CD8-positive, alpha-beta memory T cell (primary cell): Measurements from ENCODE around the gene ZNF554. TPM values are rescaled to one million over a fixed set of nuclear protein-coding genes. Genes with fewer than 3 reads are reported as not detected.

Source experiments
- CTCF ChIA-PET: fragments of 350-600 bp; sonication (Branson Sonifier 250); formaldehyde crosslinking; loops from one replicate; lab custom pipeline; 2021; ENCODE audit warnings: antibody characterized with exemption; lab: Charles Lee
- POLR2A ChIA-PET: fragments of 350-600 bp; sonication (Branson Sonifier 250); formaldehyde crosslinking; loops from one replicate; lab custom pipeline; 2021; ENCODE audit warnings: antibody characterized with exemption; lab: Charles Lee
- DNase-seq, 5 donors: peaks; one replicate each; pipeline versions ENCODE4 v3.0.0 to v3.0.0-alpha.2; 2020 to 2022; ENCODE audit warnings: mixed read lengths in 1 of 5
- H3K27ac ChIP-seq: one replicate; pipeline ENCODE4 v1.7.0; 2013; ENCODE audit warnings: low read depth, mild to moderate bottlenecking, low read length, moderate library complexity
- H3K27me3 ChIP-seq: 2 replicates; pipeline ENCODE4 v1.7.0; 2013; ENCODE audit warnings: low read length, mild to moderate bottlenecking; ENCODE audit not compliant: insufficient read depth, poor library complexity, severe bottlenecking
- H3K36me3 ChIP-seq: 2 replicates; pipeline ENCODE4 v1.7.0; 2013; ENCODE audit warnings: mild to moderate bottlenecking, low read length, moderate library complexity; ENCODE audit not compliant: insufficient read depth
- H3K4me1 ChIP-seq: 2 replicates; pipeline ENCODE4 v1.7.0; 2013; ENCODE audit warnings: mild to moderate bottlenecking, low read length, moderate library complexity; ENCODE audit not compliant: insufficient read depth
- H3K4me3 ChIP-seq: 2 replicates; pipeline ENCODE4 v1.7.0; 2013; ENCODE audit warnings: mild to moderate bottlenecking, low read length
- H3K9me3 ChIP-seq: 2 replicates; pipeline ENCODE4 v1.7.0; 2013; ENCODE audit warnings: mild to moderate bottlenecking, low read length
- H3K27ac Mint-ChIP-seq, 8 donors: one replicate each; pipeline ENCODE4 v1.8.0; 2020 to 2021; ENCODE audit warnings: mixed read lengths in 8 of 8, mild to moderate bottlenecking in 6 of 8, inconsistent platforms in 3 of 8, moderate library complexity in 3 of 8
- H3K27me3 Mint-ChIP-seq, 2 donors: one replicate each; pipeline ENCODE4 v1.8.0; 2020 to 2021; ENCODE audit warnings: mixed read lengths in 2 of 2, mild to moderate bottlenecking in 1 of 2, moderate library complexity in 1 of 2
- H3K36me3 Mint-ChIP-seq, 3 donors: one replicate each; pipeline ENCODE4 v1.8.0; 2020 to 2021; ENCODE audit warnings: mixed read lengths in 3 of 3, inconsistent platforms in 1 of 3, mild to moderate bottlenecking in 1 of 3
- H3K4me1 Mint-ChIP-seq, 3 donors: one replicate each; pipeline ENCODE4 v1.8.0; 2020 to 2021; ENCODE audit warnings: mixed read lengths in 3 of 3, inconsistent platforms in 1 of 3, mild to moderate bottlenecking in 1 of 3
- H3K4me3 Mint-ChIP-seq, 7 donors: one replicate each; pipeline ENCODE4 v1.8.0; 2020 to 2021; ENCODE audit warnings: mixed read lengths in 7 of 7, mild to moderate bottlenecking in 6 of 7, moderate library complexity in 4 of 7, inconsistent platforms in 2 of 7
- H3K9me3 Mint-ChIP-seq, 5 donors: one replicate each; pipeline ENCODE4 v1.8.0; 2020 to 2022; ENCODE audit warnings: mixed read lengths in 5 of 5, mild to moderate bottlenecking in 3 of 5, moderate library complexity in 2 of 5, inconsistent platforms in 1 of 5
- polyA plus RNA-seq: library from polyadenylated mRNA; unstranded; fragments of 300-500 nt; fragmentation: Illumina TruSeq; gene quantifications from one replicate; pipeline ENCODE4 v1.2.3, GENCODE V29; 2021
- total RNA-seq, 2 experiments: library from RNA; stranded (reverse); gene quantifications; one replicate each; pipeline ENCODE4 v1.2.3, GENCODE V29; 2021

Gene ZNF554
- total and polyA plus RNA-seq, 3 experiments from 2014 or later = 2.1 to 5.7 (median 2.3) TPM

- Histone ChIP-seq H3K9me3 (peaks cover 30% of the 10 kb centered on the region), H3K27me3 (no peaks in the 10 kb centered on the region), H3K4me3 (no peak overlapping the region), H3K4me1 (no peaks in the 10 kb centered on the region), H3K27ac (no peak overlapping the region), H3K36me3 (peaks cover 14% of the 10 kb centered on the region)
- ChIA-PET POLR2A (interaction anchor here (0.6 kb wide), 1 partner anchor 9 kb away, joined by 3 read pairs; no protein-coding TSS in a partner anchor), CTCF (interaction anchor here (1.2 kb wide), 2 partner anchors 13 to 15 kb away, joined by 3 read pairs; partner anchors contain the start of gene ZNF554)
- H3K27me3 Mint-ChIP-seq = peaks cover 0 to 1% of the 10 kb centered on the region in 2 donors
- no peak for DNase-seq
- no peak overlapping the region for H3K4me3 Mint-ChIP-seq
- H3K27ac Mint-ChIP-seq = no peak overlapping the region
- H3K36me3 Mint-ChIP-seq = peaks cover 11 to 42% (median 41%) of the 10 kb centered on the region in 3 donors
- peaks cover 13 to 63% (median 49%) of the 10 kb centered on the region in 5 donors for H3K9me3 Mint-ChIP-seq
- H3K4me1 Mint-ChIP-seq = no peaks in the 10 kb centered on the region
Measured at GRCh38 chr19:2834294-2834871, 14.7 kb downstream of the ZNF554 start.

- Histone ChIP-seq H3K36me3 (peaks cover 14% of the 10 kb centered on the region), H3K4me1 (peaks cover 12% of the 10 kb centered on the region), H3K9me3 (peaks cover 26% of the 10 kb centered on the region), H3K4me3 (no peak overlapping the region), H3K27me3 (no peaks in the 10 kb centered on the region), H3K27ac (no peak overlapping the region)
- Mint-ChIP-seq H3K36me3 (peaks cover 9 to 42% (median 34%) of the 10 kb centered on the region in 3 donors), H3K27me3 (peaks cover 0 to 1% of the 10 kb centered on the region in 2 donors), H3K9me3 (peaks cover 13 to 52% (median 46%) of the 10 kb centered on the region in 5 donors), H3K4me1 (peaks cover 4 to 11% (median 6%) of the 10 kb centered on the region in 3 donors), H3K4me3 (no peak overlapping the region), H3K27ac (no peak overlapping the region)
- ChIA-PET POLR2A (no interaction called here), CTCF (interaction anchor here (0.9 to 1.2 kb wide), 2 partner anchors 16 to 25 kb away, joined by 3 read pairs; no protein-coding TSS in a partner anchor)
- DNase-seq = no peak
Measured at GRCh38 chr19:2837430-2837829, 17.8 kb downstream of the ZNF554 start.

GRCh38 chr19:2840794-2841791 is 21.4 kb downstream of the ZNF554 start, which contains the start of gene ZNF555:
Gene ZNF555, plus strand, starts transcription at chr19:2841475. Its CDS starts 98 bp downstream, at chr19:2841573.
- peak within 1 kb of the TSS; percentile 88 to 98 (median 92) for H3K4me3 Mint-ChIP-seq
- peak; percentile 98 to 99 (median 98) for DNase-seq
- peaks cover 2 to 28% (median 10%) of the 10 kb centered on the region in 3 donors for H3K36me3 Mint-ChIP-seq
- peak within 1 kb of the TSS; percentile 75 to 96 (median 86) for H3K27ac Mint-ChIP-seq
- no peaks in the 10 kb centered on the region for H3K27me3 Mint-ChIP-seq
- H3K4me1 Mint-ChIP-seq = peaks cover 15 to 31% (median 20%) of the 10 kb centered on the region in 3 donors
- no peaks in the 10 kb centered on the region for H3K36me3 ChIP-seq
- H3K4me1 ChIP-seq = peaks cover 15% of the 10 kb centered on the region
- peak within 1 kb of the TSS; percentile 54 for H3K27ac ChIP-seq
- peaks cover 6 to 17% (median 14%) of the 10 kb centered on the region in 5 donors for H3K9me3 Mint-ChIP-seq
- POLR2A ChIA-PET = interaction anchor here (0.6 to 1.3 kb wide), 3 partner anchors 21 to 643 kb away, joined by 3 to 5 read pairs (median 4); partner anchors contain the start of gene ZNF554
- H3K27me3 ChIP-seq = no peaks in the 10 kb centered on the region
- peak within 1 kb of the TSS; percentile 73 for H3K4me3 ChIP-seq
- no peaks in the 10 kb centered on the region for H3K9me3 ChIP-seq
- CTCF ChIA-PET = interaction anchor here (0.8 to 1.3 kb wide), 8 partner anchors 9 to 213 kb away, joined by 3 to 4 read pairs (median 3); no protein-coding TSS in a partner anchor

- Mint-ChIP-seq H3K9me3 (peaks cover 0 to 8% (median 5%) of the 10 kb centered on the region in 5 donors), H3K27me3 (no peaks in the 10 kb centered on the region), H3K27ac (peak overlapping the region in 3 of 8 donors; percentile 43 to 75 (median 48)), H3K4me1 (peaks cover 15 to 34% (median 24%) of the 10 kb centered on the region in 3 donors), H3K4me3 (peak overlapping the region; percentile 74 to 89 (median 78)), H3K36me3 (peaks cover under 1 to 22% (median 3%) of the 10 kb centered on the region in 3 donors)
- Histone ChIP-seq H3K9me3 (no peaks in the 10 kb centered on the region), H3K27me3 (no peaks in the 10 kb centered on the region), H3K27ac (peak overlapping the region; percentile 43), H3K4me3 (peak overlapping the region; percentile 69), H3K4me1 (peaks cover 15% of the 10 kb centered on the region), H3K36me3 (no peaks in the 10 kb centered on the region)
- CTCF ChIA-PET = interaction anchor here (0.7 to 1.3 kb wide), 6 partner anchors 10 to 212 kb away, joined by 3 to 4 read pairs (median 3); no protein-coding TSS in a partner anchor
- POLR2A ChIA-PET = interaction anchor here (0.6 kb wide), 1 partner anchor 642 kb away, joined by 4 read pairs; no protein-coding TSS in a partner anchor
- DNase-seq = no peak
Measured at GRCh38 chr19:2841855-2842574, 22.3 kb downstream of the ZNF554 start.

GRCh38 chr19:2845107-2845506 is 25.4 kb downstream of the ZNF554 start:
- Mint-ChIP-seq H3K27me3 (no peaks in the 10 kb centered on the region), H3K4me1 (peaks cover 20 to 45% (median 29%) of the 10 kb centered on the region in 3 donors), H3K4me3 (peak overlapping the region in 1 of 7 donors; percentile 61), H3K27ac (no peak overlapping the region), H3K9me3 (peaks cover 0 to 10% (median 3%) of the 10 kb centered on the region in 5 donors), H3K36me3 (peaks cover 3 to 24% (median 6%) of the 10 kb centered on the region in 3 donors)
- Histone ChIP-seq H3K36me3 (no peaks in the 10 kb centered on the region), H3K4me3 (no peak overlapping the region), H3K27me3 (no peaks in the 10 kb centered on the region), H3K4me1 (peaks cover 20% of the 10 kb centered on the region), H3K27ac (no peak overlapping the region), H3K9me3 (no peaks in the 10 kb centered on the region)
- DNase-seq = no peak
- ChIA-PET CTCF (no interaction called here), POLR2A (no interaction called here)

- CTCF ChIA-PET = no interaction called here
- Mint-ChIP-seq H3K4me1 (peaks cover 25 to 47% (median 36%) of the 10 kb centered on the region in 3 donors), H3K27ac (peak overlapping the region in 2 of 8 donors; percentile 18 to 37)
Measured at GRCh38 chr19:2846180-2846894, 26.7 kb downstream of the ZNF554 start.

More at GRCh38 chr19:2846180-2846894, 26.7 kb downstream of the ZNF554 start:
- no peaks in the 10 kb centered on the region for H3K9me3 ChIP-seq
- no peak for DNase-seq
- Mint-ChIP-seq H3K36me3 (peaks cover 11 to 30% (median 17%) of the 10 kb centered on the region in 3 donors), H3K9me3 (peaks cover 1 to 18% (median 13%) of the 10 kb centered on the region in 5 donors), H3K27me3 (no peaks in the 10 kb centered on the region), H3K4me3 (peak overlapping the region in 1 of 7 donors; percentile 9)
- H3K4me1 ChIP-seq = peaks cover 18% of the 10 kb centered on the region
- H3K27me3 ChIP-seq = no peaks in the 10 kb centered on the region
- H3K4me3 ChIP-seq = no peak overlapping the region
- POLR2A ChIA-PET = no interaction called here
- no peak overlapping the region for H3K27ac ChIP-seq
- H3K36me3 ChIP-seq = peaks cover 7% of the 10 kb centered on the region
